ENCODE data around the gene CHAF1A. TPM values are rescaled to one million over a fixed set of nuclear protein-coding genes. Genes with fewer than 3 reads are reported as not detected.
A peak's percentile ranks its signal among the peaks of the same experiment; 100 is the strongest.

Gene CHAF1A
- total and polyA plus RNA-seq, 4 donors = 1.0 to 20.8 (median 2.5) TPM

GRCh38 chr19:4372165-4373012, 30.1 kb upstream of the CHAF1A start:
- H3K36me3 ChIP-seq (ENCODE audit: control insufficient read depth in 4 of 4, insufficient read depth in 3 of 4, low read depth in 1 of 4, low read length in 3 of 4) = peaks cover 0 to 3% (median under 1%) of the 10 kb centered on the region in 4 donors
- WGBS = 87% methylated on average over 22 of the region's 22 CpGs
- no peak overlapping the region for H3K4me3 ChIP-seq (ENCODE audit: low read depth in 1 of 3, low read length in 3 of 3)
- H3K27ac ChIP-seq (ENCODE audit: low read depth in 1 of 2, low read length in 2 of 2) = peak overlapping the region; percentile 4 to 28
- H3K9me3 ChIP-seq (ENCODE audit: control insufficient read depth in 4 of 4, low read length in 3 of 4) = no peaks in the 10 kb centered on the region
- H3K27me3 ChIP-seq (ENCODE audit: control insufficient read depth in 4 of 4, insufficient read depth in 4 of 4, low read length in 3 of 4) = no peaks in the 10 kb centered on the region
- TF ChIP-seq FOXA2 (IDR thresholded peaks at IDR 0.05) (no peak), NR2F2 (IDR thresholded peaks at IDR 0.05) (no peak), SP1 (IDR thresholded peaks at IDR 0.05) (no peak), RXRA (IDR thresholded peaks at IDR 0.05) (no peak), HNF4A (conservative IDR thresholded peaks at IDR 0.05) (no peak), EGR1 (IDR thresholded peaks at IDR 0.05; ENCODE audit: low read depth in 2 of 2) (no peak), FOXA1 (IDR thresholded peaks at IDR 0.05) (no peak), TAF1 (conservative IDR thresholded peaks at IDR 0.05) (no peak), JUND (IDR thresholded peaks at IDR 0.05) (no peak), RAD21 (IDR thresholded peaks at IDR 0.05) (no peak), MAX (IDR thresholded peaks at IDR 0.05) (no peak), HNF4G (IDR thresholded peaks at IDR 0.05) (no peak), YY1 (IDR thresholded peaks at IDR 0.05) (no peak), GABPA (IDR thresholded peaks at IDR 0.05 in 1 of 2, conservative IDR thresholded peaks at IDR 0.05 in 1 of 2) (no peak)
- TF ChIP-seq, protein P1, sequence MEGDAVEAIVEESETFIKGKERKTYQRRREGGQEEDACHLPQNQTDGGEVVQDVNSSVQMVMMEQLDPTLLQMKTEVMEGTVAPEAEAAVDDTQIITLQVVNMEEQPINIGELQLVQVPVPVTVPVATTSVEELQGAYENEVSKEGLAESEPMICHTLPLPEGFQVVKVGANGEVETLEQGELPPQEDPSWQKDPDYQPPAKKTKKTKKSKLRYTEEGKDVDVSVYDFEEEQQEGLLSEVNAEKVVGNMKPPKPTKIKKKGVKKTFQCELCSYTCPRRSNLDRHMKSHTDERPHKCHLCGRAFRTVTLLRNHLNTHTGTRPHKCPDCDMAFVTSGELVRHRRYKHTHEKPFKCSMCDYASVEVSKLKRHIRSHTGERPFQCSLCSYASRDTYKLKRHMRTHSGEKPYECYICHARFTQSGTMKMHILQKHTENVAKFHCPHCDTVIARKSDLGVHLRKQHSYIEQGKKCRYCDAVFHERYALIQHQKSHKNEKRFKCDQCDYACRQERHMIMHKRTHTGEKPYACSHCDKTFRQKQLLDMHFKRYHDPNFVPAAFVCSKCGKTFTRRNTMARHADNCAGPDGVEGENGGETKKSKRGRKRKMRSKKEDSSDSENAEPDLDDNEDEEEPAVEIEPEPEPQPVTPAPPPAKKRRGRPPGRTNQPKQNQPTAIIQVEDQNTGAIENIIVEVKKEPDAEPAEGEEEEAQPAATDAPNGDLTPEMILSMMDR (IDR thresholded peaks at IDR 0.05; ENCODE audit: low read depth, low read length, missing input control) = no peak
- TF ChIP-seq, protein P2, sequence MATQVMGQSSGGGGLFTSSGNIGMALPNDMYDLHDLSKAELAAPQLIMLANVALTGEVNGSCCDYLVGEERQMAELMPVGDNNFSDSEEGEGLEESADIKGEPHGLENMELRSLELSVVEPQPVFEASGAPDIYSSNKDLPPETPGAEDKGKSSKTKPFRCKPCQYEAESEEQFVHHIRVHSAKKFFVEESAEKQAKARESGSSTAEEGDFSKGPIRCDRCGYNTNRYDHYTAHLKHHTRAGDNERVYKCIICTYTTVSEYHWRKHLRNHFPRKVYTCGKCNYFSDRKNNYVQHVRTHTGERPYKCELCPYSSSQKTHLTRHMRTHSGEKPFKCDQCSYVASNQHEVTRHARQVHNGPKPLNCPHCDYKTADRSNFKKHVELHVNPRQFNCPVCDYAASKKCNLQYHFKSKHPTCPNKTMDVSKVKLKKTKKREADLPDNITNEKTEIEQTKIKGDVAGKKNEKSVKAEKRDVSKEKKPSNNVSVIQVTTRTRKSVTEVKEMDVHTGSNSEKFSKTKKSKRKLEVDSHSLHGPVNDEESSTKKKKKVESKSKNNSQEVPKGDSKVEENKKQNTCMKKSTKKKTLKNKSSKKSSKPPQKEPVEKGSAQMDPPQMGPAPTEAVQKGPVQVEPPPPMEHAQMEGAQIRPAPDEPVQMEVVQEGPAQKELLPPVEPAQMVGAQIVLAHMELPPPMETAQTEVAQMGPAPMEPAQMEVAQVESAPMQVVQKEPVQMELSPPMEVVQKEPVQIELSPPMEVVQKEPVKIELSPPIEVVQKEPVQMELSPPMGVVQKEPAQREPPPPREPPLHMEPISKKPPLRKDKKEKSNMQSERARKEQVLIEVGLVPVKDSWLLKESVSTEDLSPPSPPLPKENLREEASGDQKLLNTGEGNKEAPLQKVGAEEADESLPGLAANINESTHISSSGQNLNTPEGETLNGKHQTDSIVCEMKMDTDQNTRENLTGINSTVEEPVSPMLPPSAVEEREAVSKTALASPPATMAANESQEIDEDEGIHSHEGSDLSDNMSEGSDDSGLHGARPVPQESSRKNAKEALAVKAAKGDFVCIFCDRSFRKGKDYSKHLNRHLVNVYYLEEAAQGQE (IDR thresholded peaks at IDR 0.05) = no peak
- TF ChIP-seq, protein P3, sequence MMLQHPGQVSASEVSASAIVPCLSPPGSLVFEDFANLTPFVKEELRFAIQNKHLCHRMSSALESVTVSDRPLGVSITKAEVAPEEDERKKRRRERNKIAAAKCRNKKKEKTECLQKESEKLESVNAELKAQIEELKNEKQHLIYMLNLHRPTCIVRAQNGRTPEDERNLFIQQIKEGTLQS (IDR thresholded peaks at IDR 0.05) = no peak
- TF ChIP-seq, protein P4, sequence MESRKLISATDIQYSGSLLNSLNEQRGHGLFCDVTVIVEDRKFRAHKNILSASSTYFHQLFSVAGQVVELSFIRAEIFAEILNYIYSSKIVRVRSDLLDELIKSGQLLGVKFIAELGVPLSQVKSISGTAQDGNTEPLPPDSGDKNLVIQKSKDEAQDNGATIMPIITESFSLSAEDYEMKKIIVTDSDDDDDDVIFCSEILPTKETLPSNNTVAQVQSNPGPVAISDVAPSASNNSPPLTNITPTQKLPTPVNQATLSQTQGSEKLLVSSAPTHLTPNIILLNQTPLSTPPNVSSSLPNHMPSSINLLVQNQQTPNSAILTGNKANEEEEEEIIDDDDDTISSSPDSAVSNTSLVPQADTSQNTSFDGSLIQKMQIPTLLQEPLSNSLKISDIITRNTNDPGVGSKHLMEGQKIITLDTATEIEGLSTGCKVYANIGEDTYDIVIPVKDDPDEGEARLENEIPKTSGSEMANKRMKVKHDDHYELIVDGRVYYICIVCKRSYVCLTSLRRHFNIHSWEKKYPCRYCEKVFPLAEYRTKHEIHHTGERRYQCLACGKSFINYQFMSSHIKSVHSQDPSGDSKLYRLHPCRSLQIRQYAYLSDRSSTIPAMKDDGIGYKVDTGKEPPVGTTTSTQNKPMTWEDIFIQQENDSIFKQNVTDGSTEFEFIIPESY (IDR thresholded peaks at IDR 0.05) = no peak
- peak; percentile 72 for DNase-seq (ENCODE audit: low spot score)
- H3K4me1 ChIP-seq (ENCODE audit: control insufficient read depth in 4 of 4, insufficient read depth in 4 of 4, low read length in 3 of 4) = peaks cover 28 to 89% (median 58%) of the 10 kb centered on the region in 4 donors
- no peak overlapping the region for H3K9ac ChIP-seq (ENCODE audit: low read depth in 1 of 2, low read length in 2 of 2)
